Mesenchymal stem cell (in vitro differentiated cells and primary cell): ENCODE data around the gene ELN.

Experiments used
- DNase-seq: peaks from one replicate; pipeline ENCODE4 v3.0.0-alpha.2; 2013
- H2AFZ ChIP-seq: one replicate; pipeline ENCODE4 v1.6.1; 2013; ENCODE audit warnings: low read depth, mild to moderate bottlenecking, control low read depth, inconsistent platforms, low read length, moderate library complexity
- H2AK5ac ChIP-seq: 2 replicates; pipeline ENCODE4 v1.6.1; 2013; ENCODE audit warnings: low read length, moderate library complexity, mild to moderate bottlenecking, inconsistent platforms; ENCODE audit not compliant: severe bottlenecking
- H2BK120ac ChIP-seq: one replicate; pipeline ENCODE4 v1.6.1; 2013; ENCODE audit warnings: low read depth, mild to moderate bottlenecking, inconsistent platforms, low read length, moderate library complexity
- H2BK12ac ChIP-seq, 2 experiments: one replicate each; pipeline ENCODE4 v1.6.1; 2013; ENCODE audit warnings: inconsistent platforms in 2 of 2, low read length in 2 of 2, mild to moderate bottlenecking in 2 of 2, moderate library complexity in 2 of 2, control low read depth in 1 of 2
- H2BK15ac ChIP-seq: one replicate; pipeline ENCODE4 v1.6.1; 2013; ENCODE audit warnings: mild to moderate bottlenecking, low read depth, inconsistent platforms; ENCODE audit not compliant: poor library complexity, severe bottlenecking
- H2BK5ac ChIP-seq: 2 replicates; pipeline ENCODE4 v1.6.1; 2013; ENCODE audit warnings: low read depth, mild to moderate bottlenecking, low read length, control low read depth, inconsistent platforms; ENCODE audit not compliant: poor library complexity, severe bottlenecking
- H3K14ac ChIP-seq, 2 experiments: one replicate each; pipeline ENCODE4 v1.6.1; 2013; ENCODE audit warnings: inconsistent platforms in 2 of 2, low read length in 2 of 2, control low read depth in 1 of 2, mild to moderate bottlenecking in 1 of 2, moderate library complexity in 1 of 2
- H3K18ac ChIP-seq, 2 experiments: one replicate each; pipeline ENCODE4 v1.6.1; 2013; ENCODE audit warnings: inconsistent platforms in 2 of 2, low read length in 2 of 2, control low read depth in 1 of 2, low read depth in 1 of 2, mild to moderate bottlenecking in 1 of 2
- H3K23ac ChIP-seq, 2 experiments: one replicate each; pipeline ENCODE4 v1.6.1; 2013; ENCODE audit warnings: inconsistent platforms in 2 of 2, low read length in 2 of 2, mild to moderate bottlenecking in 2 of 2, moderate library complexity in 2 of 2, control low read depth in 1 of 2
- H3K27ac ChIP-seq: 2 replicates; pipeline ENCODE4 v1.5.1; 2013; ENCODE audit warnings: mild to moderate bottlenecking, moderate library complexity, low read length, control low read depth, inconsistent platforms; ENCODE audit not compliant: poor library complexity, severe bottlenecking
- H3K27me3 ChIP-seq, 2 experiments: 2 replicates each; pipeline versions ENCODE4 v1.6.1 to v1.7.0; 2013; ENCODE audit warnings: low read length in 2 of 2, mild to moderate bottlenecking in 2 of 2, moderate library complexity in 2 of 2, control low read depth in 1 of 2, inconsistent platforms in 1 of 2; ENCODE audit not compliant: control insufficient read depth in 1 of 2, insufficient read depth in 1 of 2
- H3K36me3 ChIP-seq, 2 experiments: 2 replicates each; pipeline versions ENCODE4 v1.6.1 to v1.7.0; 2013; ENCODE audit warnings: low read length in 2 of 2, control low read depth in 1 of 2, inconsistent platforms in 1 of 2, low read depth in 1 of 2, mild to moderate bottlenecking in 1 of 2; ENCODE audit not compliant: insufficient read depth in 2 of 2, control insufficient read depth in 1 of 2
- H3K4ac ChIP-seq, 2 experiments: one replicate each; pipeline ENCODE4 v1.6.1; 2013; ENCODE audit warnings: inconsistent platforms in 2 of 2, low read length in 2 of 2, mild to moderate bottlenecking in 2 of 2, moderate library complexity in 2 of 2, control low read depth in 1 of 2, low read depth in 1 of 2
- H3K4me1 ChIP-seq: 2 replicates; pipeline ENCODE4 v1.6.1; 2013; ENCODE audit warnings: low read depth, low read length, control low read depth; ENCODE audit not compliant: control insufficient read depth, insufficient read depth
- H3K4me2 ChIP-seq: 2 replicates; pipeline ENCODE4 v1.6.1; 2013; ENCODE audit warnings: low read length, mild to moderate bottlenecking, inconsistent platforms; ENCODE audit not compliant: poor library complexity, severe bottlenecking
- H3K4me3 ChIP-seq, 2 experiments: 2 replicates each; pipeline versions ENCODE4 v1.5.1 to v1.7.0; 2013; ENCODE audit warnings: low read length in 2 of 2, mild to moderate bottlenecking in 2 of 2, control low read depth in 1 of 2, low read depth in 1 of 2; ENCODE audit not compliant: insufficient read depth in 1 of 2
- H3K79me1 ChIP-seq: replicated peaks from 2 replicates; pipeline ENCODE4 v1.6.1; 2013; ENCODE audit warnings: mild to moderate bottlenecking, control low read depth, low read length, inconsistent platforms; ENCODE audit not compliant: poor library complexity, severe bottlenecking
- H3K9ac ChIP-seq: 2 replicates; pipeline ENCODE4 v1.7.0; 2013; ENCODE audit warnings: mild to moderate bottlenecking, low read length, moderate library complexity
- H3K9me3 ChIP-seq: 2 replicates; pipeline ENCODE4 v1.7.0; 2013; ENCODE audit warnings: mild to moderate bottlenecking, low read length; ENCODE audit not compliant: control insufficient read depth
- H4K8ac ChIP-seq: one replicate; pipeline ENCODE4 v1.6.1; 2013; ENCODE audit warnings: inconsistent platforms, mild to moderate bottlenecking, low read length, moderate library complexity
- H4K91ac ChIP-seq: one replicate; pipeline ENCODE4 v1.6.1; 2013; ENCODE audit warnings: mild to moderate bottlenecking, low read length, inconsistent platforms
- WGBS: methylation state at CpG from one replicate; pipeline ENCODE4 v1.1.7; 2013; ENCODE audit warnings: mixed read lengths; 5-methylcytosine and 5-hydroxymethylcytosine counted together

The ELN gene

GRCh38 chr7:73992101-73992562 is 35.8 kb upstream of the ELN start:
- WGBS: 69% methylated on average over 18 of the region's 18 CpGs
- peak overlapping the region; percentile 56 for H4K8ac ChIP-seq

GRCh38 chr7:73994023-73994422 is 34.0 kb upstream of the ELN start:
- no peak overlapping the region for H3K9ac ChIP-seq
- H3K4me3 ChIP-seq: no peak overlapping the region
- WGBS: 95% methylated on average over 5 of the region's 7 CpGs
- H3K4me1 ChIP-seq: peaks cover 3% of the 10 kb centered on the region
- no peak overlapping the region for H3K18ac ChIP-seq
- no peak for DNase-seq
- H3K27ac ChIP-seq: no peak overlapping the region
- no peaks in the 10 kb centered on the region for H3K36me3 ChIP-seq
- no peak overlapping the region for H3K4ac ChIP-seq
- H2BK12ac ChIP-seq: no peak overlapping the region
- H4K8ac ChIP-seq: no peak overlapping the region
- H2AK5ac ChIP-seq: no peak overlapping the region
- H2BK15ac ChIP-seq: no peak overlapping the region
- no peak overlapping the region for H3K4me2 ChIP-seq
- H3K14ac ChIP-seq: no peak overlapping the region
- H2BK120ac ChIP-seq: no peak overlapping the region
- no peak overlapping the region for H2AFZ ChIP-seq
- no peak overlapping the region for H3K23ac ChIP-seq
- H2BK5ac ChIP-seq: no peak overlapping the region
- peaks cover 0 to 4% of the 10 kb centered on the region in 2 experiments for H3K27me3 ChIP-seq
- no peaks in the 10 kb centered on the region for H3K79me1 ChIP-seq
- no peak overlapping the region for H4K91ac ChIP-seq
- peaks cover 13% of the 10 kb centered on the region for H3K9me3 ChIP-seq

More at GRCh38 chr7:73992101-73992562, 35.8 kb upstream of the ELN start:
- Histone ChIP-seq H3K14ac (no peak overlapping the region), H2BK15ac (no peak overlapping the region), H3K9me3 (peaks cover 13% of the 10 kb centered on the region), H2BK12ac (no peak overlapping the region), H3K4me2 (no peak overlapping the region), H3K23ac (no peak overlapping the region), H3K4ac (no peak overlapping the region), H3K79me1 (no peaks in the 10 kb centered on the region), H2AK5ac (no peak overlapping the region), H2BK120ac (no peak overlapping the region), H4K91ac (peak overlapping the region; percentile 41), H3K27ac (no peak overlapping the region), H3K36me3 (no peaks in the 10 kb centered on the region), H3K4me3 (peak overlapping the region in 1 of 2 experiments; percentile 23), H3K27me3 (peaks cover 0 to under 1% of the 10 kb centered on the region in 2 experiments), H3K9ac (peak overlapping the region; percentile 24), H2BK5ac (no peak overlapping the region), H3K4me1 (peaks cover 3% of the 10 kb centered on the region), H3K18ac (no peak overlapping the region), H2AFZ (no peak overlapping the region)
- DNase-seq: peak; percentile 72

- no peak for DNase-seq
- H3K18ac ChIP-seq: no peak overlapping the region
- no peak overlapping the region for H4K8ac ChIP-seq
- no peaks in the 10 kb centered on the region for H3K79me1 ChIP-seq
- H4K91ac ChIP-seq: no peak overlapping the region
- H3K27me3 ChIP-seq: peaks cover 0 to 4% of the 10 kb centered on the region in 2 experiments
- no peak overlapping the region for H3K4me2 ChIP-seq
- no peak overlapping the region for H2BK15ac ChIP-seq
- H3K27ac ChIP-seq: no peak overlapping the region
- no peak overlapping the region for H3K23ac ChIP-seq
- no peak overlapping the region for H3K4ac ChIP-seq
- no peak overlapping the region for H3K9ac ChIP-seq
- peaks cover 7% of the 10 kb centered on the region for H3K4me1 ChIP-seq
- H2BK12ac ChIP-seq: no peak overlapping the region
- no peak overlapping the region for H2AK5ac ChIP-seq
- no peak overlapping the region for H2BK5ac ChIP-seq
- H3K4me3 ChIP-seq: no peak overlapping the region
- H2AFZ ChIP-seq: no peak overlapping the region
- H3K9me3 ChIP-seq: peaks cover 13% of the 10 kb centered on the region
- H2BK120ac ChIP-seq: no peak overlapping the region
- no peak overlapping the region for H3K14ac ChIP-seq
- no peaks in the 10 kb centered on the region for H3K36me3 ChIP-seq
These were observed 33.2 kb upstream of the ELN start for GRCh38 chr7:73994761-73995160.

- Histone ChIP-seq H3K4me1 (peaks cover 10% of the 10 kb centered on the region), H3K4me3 (no peak overlapping the region), H4K91ac (no peak overlapping the region), H2AK5ac (no peak overlapping the region), H2BK12ac (no peak overlapping the region), H3K4ac (no peak overlapping the region), H3K36me3 (no peaks in the 10 kb centered on the region), H2BK120ac (no peak overlapping the region), H3K27ac (no peak overlapping the region), H3K23ac (no peak overlapping the region), H4K8ac (no peak overlapping the region), H3K27me3 (peaks cover 0 to 4% of the 10 kb centered on the region in 2 experiments), H3K9me3 (peaks cover 13% of the 10 kb centered on the region), H3K4me2 (no peak overlapping the region), H3K9ac (no peak overlapping the region), H2BK5ac (no peak overlapping the region), H2BK15ac (no peak overlapping the region), H3K14ac (no peak overlapping the region), H3K79me1 (no peaks in the 10 kb centered on the region), H3K18ac (no peak overlapping the region), H2AFZ (no peak overlapping the region)
- DNase-seq: peak; percentile 37
- WGBS: 81% methylated on average over 4 of the region's 4 CpGs
These were observed 32.6 kb upstream of the ELN start for GRCh38 chr7:73995330-73995729.
